GM12878 (cell line): ENCODE data around the gene MFSD8. TPM values are rescaled to one million over a fixed set of nuclear protein-coding genes. Genes with fewer than 3 reads are reported as not detected.
"Not testable (repeated sequence)": the region's sequence is repeated elsewhere in the genome, so short reads cannot be mapped to it uniquely, and the experiment has no call there.

Source experiments
- ATAC-seq: fragments of 200-7000 bp; cut with Tn5 transposase; 3 replicates; pipeline ENCODE4 v1.9.1; 2020; ENCODE audit warnings: mild to moderate bottlenecking, moderate library complexity
- BruUV-seq: library from RNA; stranded (reverse); fragments of 400-500 nt; replicated peaks from 2 replicates; lab custom pipeline; 2021; lab: Mats Ljungman, UMichigan
- CTCF ChIA-PET: fragments of 300-600 bp; sonication (Branson Sonifier 250); formaldehyde crosslinking; extraction: SDS; loops from one replicate; lab custom pipeline; 2021; ENCODE audit warnings: inconsistent platforms; lab: Yijun Ruan, JAX
- POLR2A ChIA-PET: fragments of 350-600 bp; formaldehyde crosslinking; extraction: SDS; loops from one replicate; lab custom pipeline; 2021; ENCODE audit warnings: inconsistent platforms; lab: Charles Lee
- RAD21 ChIA-PET: fragments of 300-600 bp; sonication (Branson Sonifier 250); formaldehyde crosslinking; loops from one replicate; lab custom pipeline; 2023; ENCODE audit warnings: antibody characterized with exemption; ENCODE audit not compliant: unreplicated experiment; lab: Charles Lee
- SMC1A ChIA-PET: fragments of 300-600 bp; sonication (Branson Sonifier 250); formaldehyde crosslinking; loops from one replicate; lab custom pipeline; 2023; ENCODE audit not compliant: unreplicated experiment, uncharacterized antibody; lab: Charles Lee
- DNase-seq: peaks from one replicate; pipeline ENCODE4 v3.0.0-alpha.2; 2011; ENCODE audit warnings: low read depth, low spot score
- FAIRE-seq: peaks from 3 replicates; lab custom pipeline; 2011; peaks lifted over from hg19 to GRCh38; lab: Jason Lieb, UNC
- H2AFZ ChIP-seq: 2 replicates; pipeline ENCODE4 v1.6.0; 2011; ENCODE audit warnings: low read depth, low read length, control low read depth; ENCODE audit not compliant: control insufficient read depth
- H3K27ac ChIP-seq: 2 replicates; pipeline ENCODE4 v1.5.1; 2011; ENCODE audit warnings: control low read depth; ENCODE audit not compliant: control insufficient read depth, insufficient read depth
- H3K27me3 ChIP-seq, 2 experiments: replicated peaks in 1 of 2; 2 replicates each; pipeline versions ENCODE4 v1.6.0 to v1.6.1; 2011; ENCODE audit warnings: low read length in 1 of 2; ENCODE audit not compliant: control insufficient read depth in 2 of 2, insufficient read depth in 2 of 2
- H3K36me3 ChIP-seq, 2 experiments: 2 replicates each; pipeline ENCODE4 v1.5.1; 2011; ENCODE audit warnings: low read length in 1 of 2; ENCODE audit not compliant: control insufficient read depth in 2 of 2, insufficient read depth in 2 of 2
- H3K4me1 ChIP-seq: 2 replicates; pipeline ENCODE4 v1.6.1; 2011; ENCODE audit warnings: mild to moderate bottlenecking, low read length, moderate library complexity, mixed read lengths; ENCODE audit not compliant: control insufficient read depth, insufficient read depth
- H3K4me2 ChIP-seq: 2 replicates; pipeline ENCODE4 v1.6.0; 2011; ENCODE audit warnings: control low read depth; ENCODE audit not compliant: control insufficient read depth, insufficient read depth
- H3K4me3 ChIP-seq: fragments of 200-600 bp; sonication (generic); 2 replicates; pipeline ENCODE4 v1.5.1; 2016
- H3K79me2 ChIP-seq: 2 replicates; pipeline ENCODE4 v1.6.0; 2011; ENCODE audit warnings: low read length; ENCODE audit not compliant: control insufficient read depth, insufficient read depth
- H3K9ac ChIP-seq: 2 replicates; pipeline ENCODE4 v1.8.0; 2011; ENCODE audit warnings: low read length, control low read depth, mixed read lengths; ENCODE audit not compliant: control insufficient read depth, insufficient read depth
- H3K9me3 ChIP-seq: replicated peaks from 3 replicates; pipeline ENCODE4 v1.5.1; 2011; ENCODE audit warnings: mild to moderate bottlenecking, low read length; ENCODE audit not compliant: control insufficient read depth, insufficient read depth
- H4K20me1 ChIP-seq: 2 replicates; pipeline ENCODE4 v1.6.0; 2011; ENCODE audit not compliant: control insufficient read depth, insufficient read depth
- SMC3 ChIP-seq: IDR thresholded peaks from 2 replicates; pipeline ENCODE4 v1.6.1; 2011; ENCODE audit warnings: low read length, improper control_type of control experiment, borderline replicate concordance
- SUZ12 ChIP-seq: fragments of 200-600 bp; sonication (generic); IDR thresholded peaks from one replicate; pipeline ENCODE4 v1.6.1; 2018; ENCODE audit warnings: antibody characterized with exemption, mild to moderate bottlenecking; ENCODE audit not compliant: unreplicated experiment
- WGBS: methylation state at CpG from one replicate; pipeline ENCODE4 v1.1.6; 2016; ENCODE audit warnings: low lambda C conversion rate; ENCODE audit not compliant: insufficient replicate concordance, insufficient coverage; ENCODE audit errors: missing lambda C conversion rate; 5-methylcytosine and 5-hydroxymethylcytosine counted together
- in situ Hi-C: fragments of 300-500 bp; cut with MboI; formaldehyde crosslinking; loops from 9 replicates; pipeline ENCODE4 v1.14.3; 2018; ENCODE audit warnings: mixed read lengths
- intact Hi-C: fragments of 100-400 bp; cut with micrococcal nuclease; formaldehyde crosslinking; loops from one replicate; pipeline ENCODE4 v1.14.2; 2022; ENCODE audit not compliant: unreplicated experiment
- polyA plus RNA-seq, 11 experiments: library from polyadenylated mRNA; depleted of rRNA in 4 of 11; unstranded in 6 of 11; stranded (reverse) in 5 of 11; fragments of >200 nt; fragmentation: Nextera tagmentation in 4 of 11; fragmentation: Illumina TruSeq in 1 of 11; extraction: Ambion mirVana in 4 of 11; extraction: Trizol in 1 of 11; gene quantifications; 1 replicate in 1 of 11; 2 replicates in 10 of 11; pipeline versions ENCODE4 v1.2.1 to v1.2.3, GENCODE V29; 2011 to 2016; ENCODE audit warnings: inconsistent platforms in 2 of 11, missing spikeins in 2 of 11, low read depth in 1 of 11
- total RNA-seq, 4 experiments: library from RNA; depleted of rRNA in 3 of 4; stranded (reverse); fragments of >200 nt in 3 of 4; fragmentation: Illumina TruSeq in 1 of 4; extraction: Trizol in 1 of 4; gene quantifications; 2 replicates each; pipeline versions ENCODE4 v1.2.1 to v1.2.3, GENCODE V29; 2013 to 2021
- TF ChIP-seq, protein P1 (sequence below): IDR thresholded peaks from 2 replicates; pipeline ENCODE4 v1.6.1; 2011; ENCODE audit warnings: borderline replicate concordance, low read depth, mild to moderate bottlenecking, moderate library complexity, mixed read lengths, low read length; ENCODE audit not compliant: insufficient read depth; ENCODE audit errors: extremely low read length

Gene MFSD8
- total and polyA plus RNA-seq, 10 of the 15 experiments (the other 5 are each of a cell fraction or from before 2014, with no cell fraction given): 12.7 to 29.9 (median 18.4) TPM

DNA sequence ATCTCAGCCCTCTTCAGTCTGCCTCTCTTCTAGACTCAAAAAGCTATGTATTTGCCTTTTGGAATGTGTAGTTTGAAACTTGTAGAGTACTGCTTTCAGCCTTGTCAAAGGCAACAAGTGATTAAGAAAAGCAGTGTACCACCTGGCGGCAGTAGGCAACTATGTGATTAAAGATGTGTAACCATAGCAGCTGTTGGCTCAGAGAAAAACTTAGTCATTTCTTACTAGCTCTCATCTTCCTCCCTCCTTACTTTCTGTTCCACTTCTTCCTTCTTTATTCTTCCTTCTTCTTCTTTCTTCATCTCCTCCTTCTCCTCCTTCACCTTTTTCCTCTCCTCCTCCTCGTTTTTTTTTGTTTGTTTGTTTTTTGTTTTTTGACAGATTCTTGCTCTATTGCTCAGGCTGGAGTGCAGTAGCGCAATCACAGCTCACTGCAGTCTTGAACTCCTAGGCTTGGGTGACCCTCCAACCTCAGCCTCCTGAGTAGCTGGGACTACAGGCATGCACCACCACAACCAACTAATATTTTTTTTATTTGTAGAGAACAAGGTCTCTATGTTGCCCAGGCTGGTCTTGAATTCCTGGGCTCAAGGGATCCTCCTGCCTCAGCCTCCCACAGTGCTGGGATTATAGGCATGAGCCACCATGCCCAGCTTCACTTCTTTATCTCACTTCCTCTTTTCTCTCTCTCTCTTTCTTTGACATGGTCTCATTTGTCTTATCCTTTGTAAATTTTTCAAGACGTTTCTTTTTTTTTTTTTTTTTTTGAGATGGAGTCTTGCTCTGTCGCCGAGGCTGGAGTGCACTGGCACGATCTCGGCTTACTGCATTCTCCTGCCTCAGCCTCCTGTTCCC, 32.8 kb upstream of the MFSD8 start (continued):
- TF ChIP-seq SMC3 (peak; percentile 37; the same call in 1 of the 2 replicates), SUZ12 (no peak)
- TF ChIP-seq, protein P1, sequence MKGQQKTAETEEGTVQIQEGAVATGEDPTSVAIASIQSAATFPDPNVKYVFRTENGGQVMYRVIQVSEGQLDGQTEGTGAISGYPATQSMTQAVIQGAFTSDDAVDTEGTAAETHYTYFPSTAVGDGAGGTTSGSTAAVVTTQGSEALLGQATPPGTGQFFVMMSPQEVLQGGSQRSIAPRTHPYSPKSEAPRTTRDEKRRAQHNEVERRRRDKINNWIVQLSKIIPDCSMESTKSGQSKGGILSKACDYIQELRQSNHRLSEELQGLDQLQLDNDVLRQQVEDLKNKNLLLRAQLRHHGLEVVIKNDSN: no peak

DNA sequence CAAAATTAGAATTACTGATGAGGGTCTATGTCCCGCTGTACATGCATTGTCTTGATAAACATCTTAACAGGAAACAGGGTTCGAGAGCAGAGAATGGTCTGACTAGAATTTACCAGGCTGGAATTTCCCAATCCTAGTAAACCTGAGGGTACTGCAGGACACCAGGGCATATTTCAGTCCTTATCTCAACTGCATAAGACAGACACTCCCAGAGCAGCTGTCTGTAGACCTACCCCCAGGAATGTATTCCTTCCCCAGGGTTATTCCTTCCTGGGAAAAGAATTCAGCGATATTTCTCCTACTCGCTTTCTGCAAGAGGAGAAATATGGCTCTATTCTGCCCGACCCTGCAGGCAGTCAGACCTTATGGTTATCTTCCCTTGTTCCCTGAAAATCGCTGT, 31.5 kb upstream of the MFSD8 start:
- SMC1A ChIA-PET: interaction anchor here (1.1 to 1.3 kb wide), 2 partner anchors 31 to 209 kb away, joined by 3 read pairs; partner anchors contain the start of gene ABHD18
- BruUV-seq: not testable (repeated sequence)

More for the DNA sequence above, 31.5 kb upstream of the MFSD8 start:
- H2AFZ ChIP-seq, H3K36me3 ChIP-seq, intact Hi-C loops, in situ Hi-C loops, H3K27ac ChIP-seq, H3K79me2 ChIP-seq, RAD21 ChIA-PET, H3K9ac ChIP-seq, H3K4me1 ChIP-seq, H4K20me1 ChIP-seq, H3K4me3 ChIP-seq, H3K4me2 ChIP-seq, ATAC-seq, H3K9me3 ChIP-seq, H3K27me3 ChIP-seq, DNase-seq, FAIRE-seq: not testable (repeated sequence)
- ChIA-PET POLR2A (interaction anchor here (0.9 kb wide), 1 partner anchor 31 kb away, joined by 3 read pairs; the partner anchor contains the start of gene ABHD18), CTCF (interaction anchor here (1.2 to 1.9 kb wide), 2 partner anchors 10 to 85 kb away, joined by 4 to 6 read pairs; no protein-coding TSS in a partner anchor)
- 93% methylated on average over 6 of the region's 6 CpGs for WGBS
